ENCODE measurements around the gene TET2.

TET2 gene

DNA sequence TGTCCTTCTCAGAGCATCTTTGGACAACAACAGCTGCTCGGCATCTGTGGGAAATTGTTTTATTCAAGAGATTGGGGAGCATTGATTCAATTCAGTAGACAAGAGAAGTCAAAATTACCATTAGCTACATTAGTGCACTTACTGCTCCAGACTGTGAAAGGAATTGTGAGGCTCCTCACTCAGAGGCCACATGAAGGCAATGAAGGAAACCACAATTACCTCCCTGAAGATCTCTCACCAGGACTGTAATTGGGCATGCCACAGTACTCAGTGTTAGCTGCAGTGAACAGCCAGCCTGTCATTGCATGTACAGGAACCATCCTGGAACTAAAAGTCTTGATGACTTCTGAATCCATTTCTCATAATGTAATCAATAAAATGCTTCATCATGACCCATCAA is 182.4 kb downstream of the TET2 start:
- DNase-seq (ENCODE audit: low spot score), result no peak

More for the DNA sequence above, 182.4 kb downstream of the TET2 start:
- Mint-ChIP-seq H3K4me1 (ENCODE audit: low read depth) (peaks cover 3% of the 10 kb centered on the region), H3K4me3 (no peak overlapping the region), H3K9me3 (no peaks in the 10 kb centered on the region), H3K36me3 (ENCODE audit: low read depth) (no peaks in the 10 kb centered on the region), H3K27ac (no peak overlapping the region), H3K27me3 (ENCODE audit: low read depth) (no peaks in the 10 kb centered on the region)
